SIG-M5 treated with dmso at 0.1 percent for 504 hours (cell line): ENCODE measurements around the gene OMA1.
"Not testable (repeated sequence)": the region's sequence is repeated elsewhere in the genome, so short reads cannot be mapped to it uniquely, and the experiment has no call there.

ENCODE experiments used
- DNase-seq: peaks from one replicate; lab custom pipeline; 2025; ENCODE audit not compliant: unreplicated experiment; lab: John Stamatoyannopoulos, UW

Gene OMA1

GRCh38 chr1:58546520-58547308, at the start of gene OMA1:
Gene OMA1 (minus strand): TSS chr1:58546726. CDS start chr1:58539294, 7,432 bp downstream.
- peak; percentile 95 for DNase-seq

- no peak for DNase-seq
Observed at GRCh38 chr1:58594546-58594945, 48.0 kb upstream of the OMA1 start.

- DNase-seq, result peak; percentile 7
Observed at GRCh38 chr1:58592522-58593134, 46.1 kb upstream of the OMA1 start.

GRCh38 chr1:58591806-58592205, 45.3 kb upstream of the OMA1 start:
- no peak for DNase-seq

- no peak for DNase-seq
Observed at GRCh38 chr1:58590019-58590418, 43.5 kb upstream of the OMA1 start.

- DNase-seq, result no peak
Observed at GRCh38 chr1:58588396-58588795, 41.9 kb upstream of the OMA1 start.

- DNase-seq, result no peak
Observed at GRCh38 chr1:58587667-58588066, 41.1 kb upstream of the OMA1 start.

- DNase-seq, result no peak
Observed at GRCh38 chr1:58586271-58586670, 39.7 kb upstream of the OMA1 start.

- no peak for DNase-seq
Observed at GRCh38 chr1:58585581-58586151, 39.1 kb upstream of the OMA1 start.

GRCh38 chr1:58585166-58585565, 38.6 kb upstream of the OMA1 start:
- no peak for DNase-seq

GRCh38 chr1:58584082-58584895, 37.8 kb upstream of the OMA1 start:
- peak; percentile 82 for DNase-seq

GRCh38 chr1:58583496-58583895, 37.0 kb upstream of the OMA1 start:
- DNase-seq, result peak; percentile 80

- DNase-seq, result not testable (repeated sequence)
Observed at GRCh38 chr1:58582143-58582542, 35.6 kb upstream of the OMA1 start.

GRCh38 chr1:58581641-58582040, 35.1 kb upstream of the OMA1 start:
- no peak for DNase-seq

- DNase-seq, result peak; percentile 5
Observed at GRCh38 chr1:58580186-58580585, 33.7 kb upstream of the OMA1 start.

GRCh38 chr1:58577654-58578030, 31.1 kb upstream of the OMA1 start:
- DNase-seq, result no peak

- DNase-seq, result no peak
Observed at GRCh38 chr1:58576727-58577653, 30.5 kb upstream of the OMA1 start, which contains the start of gene TACSTD2. Gene TACSTD2 (minus strand): TSS chr1:58577252. CDS start chr1:58577156, 96 bp downstream.

- no peak for DNase-seq
Observed at GRCh38 chr1:58576325-58576726, 29.8 kb upstream of the OMA1 start.

- DNase-seq, result no peak
Observed at GRCh38 chr1:58575551-58576324, 29.2 kb upstream of the OMA1 start.
